BLaER1 treated with 17β-estradiol and CSF1 and Interleukin-3, amounts not matched to agents 10 nM and 100 nM (cell line): ENCODE results near the gene GRM7.

Source experiments
- H3K27ac ChIP-seq, 11 experiments: shearing (Covaris generic); formaldehyde crosslinking; 2 replicates each; pipeline ENCODE4 v1.8.1; 2022
- H3K27me3 ChIP-seq, 11 experiments: shearing (Covaris generic); formaldehyde crosslinking; 2 replicates each; pipeline ENCODE4 v1.8.1; 2022
- H3K36me3 ChIP-seq, 11 experiments: shearing (Covaris generic); formaldehyde crosslinking; 2 replicates each; pipeline ENCODE4 v1.8.1; 2022
- H3K4me1 ChIP-seq, 10 experiments: shearing (Covaris generic); formaldehyde crosslinking; 2 replicates each; pipeline ENCODE4 v1.8.1; 2022
- H3K4me2 ChIP-seq, 11 experiments: shearing (Covaris generic); formaldehyde crosslinking; 2 replicates each; pipeline ENCODE4 v1.8.1; 2022
- H3K4me3 ChIP-seq, 10 experiments: shearing (Covaris generic); formaldehyde crosslinking; 2 replicates each; pipeline ENCODE4 v1.8.1; 2022
- H3K9ac ChIP-seq, 11 experiments: shearing (Covaris generic); formaldehyde crosslinking; 2 replicates each; pipeline ENCODE4 v1.8.1; 2022
- H3K9me3 ChIP-seq, 11 experiments: shearing (Covaris generic); formaldehyde crosslinking; replicated peaks in 1 of 11; 2 replicates each; pipeline ENCODE4 v1.8.1; 2022
- H4K20me1 ChIP-seq, 11 experiments: shearing (Covaris generic); formaldehyde crosslinking; 2 replicates each; pipeline ENCODE4 v1.8.1; 2022
- Cebpa-rat ChIP-seq, 11 experiments: shearing (Covaris generic); IDR thresholded peaks; 2 replicates each; pipeline ENCODE4 v1.8.1; 2022

The GRM7 gene

GRCh38 chr3:7166460-7166859, 305.5 kb downstream of the GRM7 start:
- H3K4me3 ChIP-seq, result no peak overlapping the region
- no peaks in the 10 kb centered on the region for H3K36me3 ChIP-seq
- H4K20me1 ChIP-seq, result no peaks in the 10 kb centered on the region
- no peak overlapping the region for H3K4me2 ChIP-seq
- no peak for TF ChIP-seq Cebpa-rat (IDR thresholded peaks at IDR 0.05)
- no peaks in the 10 kb centered on the region for H3K9me3 ChIP-seq
- H3K4me1 ChIP-seq, result no peaks in the 10 kb centered on the region
- H3K27me3 ChIP-seq, result no peaks in the 10 kb centered on the region
- no peak overlapping the region for H3K9ac ChIP-seq
- no peak overlapping the region for H3K27ac ChIP-seq

GRCh38 chr3:7171493-7171892, 310.6 kb downstream of the GRM7 start:
- no peak overlapping the region for H3K27ac ChIP-seq
- no peaks in the 10 kb centered on the region for H3K9me3 ChIP-seq
- no peaks in the 10 kb centered on the region for H3K4me1 ChIP-seq
- no peak overlapping the region for H3K4me3 ChIP-seq
- H3K36me3 ChIP-seq, result no peaks in the 10 kb centered on the region
- TF ChIP-seq Cebpa-rat (IDR thresholded peaks at IDR 0.05), result no peak
- no peaks in the 10 kb centered on the region for H3K27me3 ChIP-seq
- no peak overlapping the region for H3K4me2 ChIP-seq
- H3K9ac ChIP-seq, result no peak overlapping the region
- no peaks in the 10 kb centered on the region for H4K20me1 ChIP-seq

GRCh38 chr3:7172996-7173395, 312.1 kb downstream of the GRM7 start:
- H3K4me2 ChIP-seq, result no peak overlapping the region
- no peaks in the 10 kb centered on the region for H3K27me3 ChIP-seq
- H3K9me3 ChIP-seq, result no peaks in the 10 kb centered on the region
- no peak overlapping the region for H3K4me3 ChIP-seq
- no peaks in the 10 kb centered on the region for H3K4me1 ChIP-seq
- no peak overlapping the region for H3K27ac ChIP-seq
- H3K36me3 ChIP-seq, result no peaks in the 10 kb centered on the region
- TF ChIP-seq Cebpa-rat (IDR thresholded peaks at IDR 0.05), result no peak
- no peak overlapping the region for H3K9ac ChIP-seq
- H4K20me1 ChIP-seq, result no peaks in the 10 kb centered on the region

DNA sequence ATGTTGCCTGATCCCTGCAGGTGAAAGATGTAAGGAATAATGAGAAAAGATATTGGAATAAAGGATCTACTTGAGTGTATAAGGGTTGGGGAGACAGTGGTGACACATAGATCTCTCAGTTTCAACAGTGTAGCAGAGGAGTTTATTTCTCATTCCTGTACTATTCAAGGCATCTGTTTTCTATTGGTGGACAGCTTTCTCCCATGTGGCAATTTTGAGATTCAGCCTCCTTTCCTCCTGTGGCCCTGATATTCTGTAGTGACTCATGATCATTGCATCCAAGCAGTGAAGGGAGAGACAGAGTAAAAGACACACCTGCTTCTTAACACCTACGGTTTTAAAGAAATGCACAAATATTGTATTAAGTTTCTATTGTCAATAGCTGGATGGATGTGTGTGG, 327.6 kb downstream of the GRM7 start:
- Histone ChIP-seq H3K27me3 (no peaks in the 10 kb centered on the region), H3K4me1 (no peaks in the 10 kb centered on the region), H3K27ac (no peak overlapping the region), H3K4me3 (no peak overlapping the region), H4K20me1 (no peaks in the 10 kb centered on the region), H3K9me3 (no peaks in the 10 kb centered on the region), H3K9ac (no peak overlapping the region), H3K36me3 (no peaks in the 10 kb centered on the region), H3K4me2 (no peak overlapping the region)
- no peak for TF ChIP-seq Cebpa-rat (IDR thresholded peaks at IDR 0.05)

GRCh38 chr3:7190095-7190494, 329.2 kb downstream of the GRM7 start:
- TF ChIP-seq Cebpa-rat (IDR thresholded peaks at IDR 0.05), result no peak
- no peak overlapping the region for H3K9ac ChIP-seq
- no peaks in the 10 kb centered on the region for H3K4me1 ChIP-seq
- no peaks in the 10 kb centered on the region for H3K9me3 ChIP-seq
- H3K36me3 ChIP-seq, result no peaks in the 10 kb centered on the region
- no peaks in the 10 kb centered on the region for H3K27me3 ChIP-seq
- H3K4me3 ChIP-seq, result no peak overlapping the region
- H3K27ac ChIP-seq, result no peak overlapping the region
- H3K4me2 ChIP-seq, result no peak overlapping the region
- no peaks in the 10 kb centered on the region for H4K20me1 ChIP-seq

DNA sequence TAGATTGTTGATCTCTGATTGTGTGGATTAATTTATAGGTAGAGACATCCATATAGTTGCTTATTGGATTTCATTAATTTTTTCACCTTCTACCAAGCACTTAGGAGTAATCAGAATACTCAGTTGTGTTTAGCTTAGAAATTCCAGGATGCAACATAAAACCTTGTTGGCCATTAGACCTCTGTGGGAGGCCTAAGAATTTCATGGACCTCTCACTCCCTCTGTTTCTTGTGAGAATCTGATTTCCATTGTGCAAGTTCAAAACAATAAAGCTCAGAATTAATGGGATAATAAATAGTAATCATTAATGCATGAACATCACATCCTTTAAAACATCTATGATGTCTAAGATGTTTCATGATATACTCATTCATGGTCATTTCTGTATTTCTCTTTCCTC, 332.4 kb downstream of the GRM7 start:
- H3K4me2 ChIP-seq, result no peak overlapping the region
- H3K9me3 ChIP-seq, result no peaks in the 10 kb centered on the region
- no peak overlapping the region for H3K4me3 ChIP-seq
- H3K9ac ChIP-seq, result no peak overlapping the region
- no peaks in the 10 kb centered on the region for H4K20me1 ChIP-seq
- H3K27ac ChIP-seq, result no peak overlapping the region
- TF ChIP-seq Cebpa-rat (IDR thresholded peaks at IDR 0.05), result no peak
- no peaks in the 10 kb centered on the region for H3K4me1 ChIP-seq
- H3K27me3 ChIP-seq, result no peaks in the 10 kb centered on the region
- no peaks in the 10 kb centered on the region for H3K36me3 ChIP-seq

DNA sequence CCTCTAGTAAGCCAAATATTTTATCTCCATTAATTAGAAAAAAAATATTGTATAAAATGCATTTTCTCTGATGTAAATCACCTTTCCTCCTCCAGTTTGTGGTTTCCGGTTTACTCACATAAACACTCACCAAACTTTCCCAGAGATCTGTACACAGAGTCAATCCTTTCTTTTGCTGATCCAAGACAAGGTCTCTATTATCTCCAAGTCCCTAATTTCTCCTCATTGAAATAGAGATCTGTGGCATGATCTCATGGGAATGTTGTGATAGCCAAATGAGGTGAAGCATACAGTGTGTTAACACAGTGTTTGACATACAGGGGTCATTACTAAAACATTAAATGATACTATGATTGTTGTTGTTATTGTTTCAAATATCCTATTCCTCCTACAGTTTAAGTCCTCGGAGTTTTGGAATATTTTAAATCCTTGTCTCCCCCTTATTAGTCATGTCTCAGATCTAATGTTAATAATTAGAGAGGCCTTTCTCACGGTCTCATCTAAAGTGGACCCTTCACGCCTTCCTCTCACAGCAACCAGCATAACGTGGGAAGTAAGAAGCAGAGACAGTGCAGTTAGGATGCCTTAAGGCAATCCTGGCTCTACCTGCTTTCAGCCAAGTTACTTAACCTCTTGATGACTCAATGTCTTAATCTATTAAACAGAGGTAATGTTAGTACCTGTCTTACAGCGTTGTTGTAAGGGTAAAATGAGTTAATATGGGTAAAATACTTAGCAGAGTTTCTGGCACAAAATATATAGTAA, 333.3 kb downstream of the GRM7 start:
- Histone ChIP-seq H3K36me3 (no peaks in the 10 kb centered on the region), H3K27me3 (no peaks in the 10 kb centered on the region), H3K4me3 (no peak overlapping the region), H3K4me2 (no peak overlapping the region), H4K20me1 (no peaks in the 10 kb centered on the region), H3K9me3 (no peaks in the 10 kb centered on the region), H3K27ac (no peak overlapping the region), H3K9ac (no peak overlapping the region), H3K4me1 (no peaks in the 10 kb centered on the region)
- no peak for TF ChIP-seq Cebpa-rat (IDR thresholded peaks at IDR 0.05)

DNA sequence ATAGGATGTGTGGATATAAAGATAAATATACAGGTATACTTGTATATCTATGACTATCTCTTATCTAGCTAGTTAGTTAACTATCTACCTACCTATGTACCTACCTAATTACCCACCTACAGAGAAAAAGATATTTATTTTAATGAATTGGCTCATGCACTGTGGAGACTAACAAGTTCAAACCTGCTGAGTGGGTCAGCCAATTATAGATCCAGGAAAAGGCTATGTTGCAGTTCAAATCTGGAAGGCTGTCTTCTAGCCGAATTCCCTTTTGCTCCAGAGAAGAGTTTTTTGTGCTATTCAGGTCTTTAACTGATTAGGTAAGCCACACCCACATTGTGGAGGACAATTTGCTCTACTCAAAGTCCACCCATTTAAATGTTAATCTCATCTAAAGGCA, 335.0 kb downstream of the GRM7 start:
- no peaks in the 10 kb centered on the region for H3K9me3 ChIP-seq
- H3K27me3 ChIP-seq, result no peaks in the 10 kb centered on the region
- no peaks in the 10 kb centered on the region for H3K36me3 ChIP-seq
- H3K4me3 ChIP-seq, result no peak overlapping the region
- no peaks in the 10 kb centered on the region for H3K4me1 ChIP-seq
- TF ChIP-seq Cebpa-rat (IDR thresholded peaks at IDR 0.05), result no peak
- H4K20me1 ChIP-seq, result no peaks in the 10 kb centered on the region
- no peak overlapping the region for H3K4me2 ChIP-seq
- H3K9ac ChIP-seq, result no peak overlapping the region
- no peak overlapping the region for H3K27ac ChIP-seq

GRCh38 chr3:7201784-7202183, 340.9 kb downstream of the GRM7 start:
- H3K36me3 ChIP-seq, result no peaks in the 10 kb centered on the region
- H3K9me3 ChIP-seq, result no peaks in the 10 kb centered on the region
- H3K27ac ChIP-seq, result no peak overlapping the region
- H3K9ac ChIP-seq, result no peak overlapping the region
- no peak overlapping the region for H3K4me2 ChIP-seq
- no peaks in the 10 kb centered on the region for H3K27me3 ChIP-seq
- H4K20me1 ChIP-seq, result no peaks in the 10 kb centered on the region
- H3K4me3 ChIP-seq, result no peak overlapping the region
- 0 out of 20 replicates have a peak, but pooled peaks cover 0 to 5% (median 0%) of the 10 kb centered on the region in 10 experiments for H3K4me1 ChIP-seq
- no peak for TF ChIP-seq Cebpa-rat (IDR thresholded peaks at IDR 0.05)
